GM21390 (cell line): ENCODE results near the gene HRH3.

Experiments
- ATAC-seq: cut with Tn5 transposase; IDR thresholded peaks from one replicate; pipeline ENCODE4 v1.9.1; 2021; ENCODE audit not compliant: unreplicated experiment

HRH3 gene

GRCh38 chr20:62201173-62202082, 18.6 kb downstream of the HRH3 start:
- peak; percentile 67 for ATAC-seq

- ATAC-seq = no peak
These were observed 19.4 kb downstream of the HRH3 start for GRCh38 chr20:62200491-62201172.

- ATAC-seq = no peak
These were observed 21.1 kb downstream of the HRH3 start for GRCh38 chr20:62198931-62199330.

GRCh38 chr20:62198496-62198895, 21.6 kb downstream of the HRH3 start:
- no peak for ATAC-seq

GRCh38 chr20:62197801-62198200, 22.3 kb downstream of the HRH3 start:
- no peak for ATAC-seq

GRCh38 chr20:62197311-62197710, 22.8 kb downstream of the HRH3 start:
- no peak for ATAC-seq

- no peak for ATAC-seq
These were observed 23.8 kb downstream of the HRH3 start for GRCh38 chr20:62196286-62196685.

GRCh38 chr20:62195736-62196135, 24.3 kb downstream of the HRH3 start:
- no peak for ATAC-seq

- ATAC-seq = no peak
These were observed 25.0 kb downstream of the HRH3 start for GRCh38 chr20:62195075-62195405.

- ATAC-seq = no peak
These were observed 26.7 kb downstream of the HRH3 start for GRCh38 chr20:62193079-62194025.

- ATAC-seq = no peak
These were observed 27.4 kb downstream of the HRH3 start for GRCh38 chr20:62192635-62193034.

GRCh38 chr20:62191781-62192559, 28.1 kb downstream of the HRH3 start:
- ATAC-seq = no peak

GRCh38 chr20:62190639-62191411, 29.3 kb downstream of the HRH3 start:
- ATAC-seq = no peak

GRCh38 chr20:62186887-62187866, 32.9 kb downstream of the HRH3 start:
- no peak for ATAC-seq

- ATAC-seq = no peak
These were observed 34.0 kb downstream of the HRH3 start for GRCh38 chr20:62186096-62186426.

GRCh38 chr20:62183426-62184142, 36.5 kb downstream of the HRH3 start:
- ATAC-seq = no peak

GRCh38 chr20:62182469-62183425, 37.3 kb downstream of the HRH3 start, which contains the start of gene MTG2:
Gene MTG2, plus strand, starts transcription at chr20:62183028. Its CDS starts 10,393 bp downstream, at chr20:62193421.
- ATAC-seq = peak; percentile 85
